Measurements from ENCODE around the gene ABCB11. TPM values are rescaled to one million over a fixed set of nuclear protein-coding genes. Genes with fewer than 3 reads are reported as not detected.

ABCB11 gene
- total RNA-seq, 3 donors from 2014 or later, result under 0.01 to 18.4 (median 0.66) TPM

- H3K27ac ChIP-seq, result no peak overlapping the region
These were observed 42.3 kb upstream of the ABCB11 start for GRCh38 chr2:169073211-169073962.

GRCh38 chr2:169072163-169072925, 41.2 kb upstream of the ABCB11 start:
- no peak for TF ChIP-seq CTCF (IDR thresholded peaks at IDR 0.05)
- TF ChIP-seq POLR2AphosphoS5 (IDR thresholded peaks at IDR 0.05), result no peak
- intact Hi-C loops (cut with DNase I; ENCODE audit: low total_unique reads), result no loop called here

More at GRCh38 chr2:169073211-169073962, 42.3 kb upstream of the ABCB11 start:
- no peaks in the 10 kb centered on the region for H3K4me1 ChIP-seq
- H3K9me3 ChIP-seq, result no peaks in the 10 kb centered on the region
- intact Hi-C loops (cut with DNase I; ENCODE audit: low total_unique reads), result no loop called here
- no peak for TF ChIP-seq CTCF (IDR thresholded peaks at IDR 0.05)
- TF ChIP-seq POLR2A (IDR thresholded peaks at IDR 0.05), result no peak
- TF ChIP-seq POLR2AphosphoS5 (IDR thresholded peaks at IDR 0.05), result no peak
- no peak for DNase-seq (ENCODE audit: low spot score in 2 of 2)
- H3K4me3 ChIP-seq, result no peak overlapping the region
- no peaks in the 10 kb centered on the region for H3K36me3 ChIP-seq
- no peaks in the 10 kb centered on the region for H3K27me3 ChIP-seq

GRCh38 chr2:169071455-169071854, 40.3 kb upstream of the ABCB11 start:
- Histone ChIP-seq H3K27ac (no peak overlapping the region), H3K27me3 (no peaks in the 10 kb centered on the region), H3K4me1 (no peaks in the 10 kb centered on the region), H3K4me3 (no peak overlapping the region), H3K36me3 (no peaks in the 10 kb centered on the region), H3K9me3 (no peaks in the 10 kb centered on the region)
- TF ChIP-seq POLR2A (IDR thresholded peaks at IDR 0.05) (no peak), CTCF (IDR thresholded peaks at IDR 0.05) (no peak), POLR2AphosphoS5 (IDR thresholded peaks at IDR 0.05) (no peak)
- DNase-seq (ENCODE audit: low spot score in 2 of 2), result no peak
- intact Hi-C loops (cut with DNase I; ENCODE audit: low total_unique reads), result no loop called here

More at GRCh38 chr2:169072163-169072925, 41.2 kb upstream of the ABCB11 start:
- Histone ChIP-seq H3K36me3 (no peaks in the 10 kb centered on the region), H3K4me3 (no peak overlapping the region), H3K27me3 (no peaks in the 10 kb centered on the region), H3K27ac (no peak overlapping the region), H3K9me3 (no peaks in the 10 kb centered on the region), H3K4me1 (no peaks in the 10 kb centered on the region)
- DNase-seq (ENCODE audit: low spot score in 2 of 2), result no peak

- TF ChIP-seq POLR2A (IDR thresholded peaks at IDR 0.05), result no peak
- TF ChIP-seq POLR2AphosphoS5 (IDR thresholded peaks at IDR 0.05), result no peak
- no peak for TF ChIP-seq CTCF (IDR thresholded peaks at IDR 0.05)
- peak overlapping the region in 1 of 3 donors; percentile 9 for H3K4me3 ChIP-seq
- H3K36me3 ChIP-seq, result no peaks in the 10 kb centered on the region
- H3K27ac ChIP-seq, result no peak overlapping the region
- intact Hi-C loops (cut with DNase I; ENCODE audit: low total_unique reads), result no loop called here
- no peaks in the 10 kb centered on the region for H3K4me1 ChIP-seq
- DNase-seq (ENCODE audit: low spot score in 2 of 2), result no peak
- H3K9me3 ChIP-seq, result no peaks in the 10 kb centered on the region
- H3K27me3 ChIP-seq, result no peaks in the 10 kb centered on the region
These were observed 38.7 kb upstream of the ABCB11 start for GRCh38 chr2:169069833-169070232.

GRCh38 chr2:169069341-169069740, 38.2 kb upstream of the ABCB11 start, which contains the start of gene DHRS9:
TSS of gene DHRS9 (plus strand) at chr2:169069563. CDS start at chr2:169081582, 12,019 bp downstream.
- H3K9me3 ChIP-seq, result no peaks in the 10 kb centered on the region
- H3K36me3 ChIP-seq, result no peaks in the 10 kb centered on the region
- TF ChIP-seq POLR2AphosphoS5 (IDR thresholded peaks at IDR 0.05), result no peak
- TF ChIP-seq POLR2A (IDR thresholded peaks at IDR 0.05), result no peak
- TF ChIP-seq CTCF (IDR thresholded peaks at IDR 0.05), result no peak
- intact Hi-C loops (cut with DNase I; ENCODE audit: low total_unique reads), result no loop called here
- H3K27me3 ChIP-seq, result no peaks in the 10 kb centered on the region
- H3K4me3 ChIP-seq, result peak within 1 kb of the TSS in 1 of 3 donors; percentile 9
- DNase-seq (ENCODE audit: low spot score in 2 of 2), result no peak
- no peak within 1 kb of the TSS for H3K27ac ChIP-seq
- H3K4me1 ChIP-seq, result no peaks in the 10 kb centered on the region

Data from breast epithelium (tissue), 4 donors.